Prostate gland (tissue), 1 donor: ENCODE results near the gene JPH3.

Experiments
- POLR2A ChIP-seq: fragments of 450-650 bp; IDR thresholded peaks from one replicate; pipeline ENCODE4 v1.6.1; 2016; ENCODE audit warnings: antibody characterized with exemption, mild to moderate bottlenecking
- POLR2AphosphoS5 ChIP-seq: sonication (generic); formaldehyde crosslinking; IDR thresholded peaks from one replicate; pipeline ENCODE4 v1.6.1; 2017; ENCODE audit warnings: antibody characterized with exemption

DNA sequence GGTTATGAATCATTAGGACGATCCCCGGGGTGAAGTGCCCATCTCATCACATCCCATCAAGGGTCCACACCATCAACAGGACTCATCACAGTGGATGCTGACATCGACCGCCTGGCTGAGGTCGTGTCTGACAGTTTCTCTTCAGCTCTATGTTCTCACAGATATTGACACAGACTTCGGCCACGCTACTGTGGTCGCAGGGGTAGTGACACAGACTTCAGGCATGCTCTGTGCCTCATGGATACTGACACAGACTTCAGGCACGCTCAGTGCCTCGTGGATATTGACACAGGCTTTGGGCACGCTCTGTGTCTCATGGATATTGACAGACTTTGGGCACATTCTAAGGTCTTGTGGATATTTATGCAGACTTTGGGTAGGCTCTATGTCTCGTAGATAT, 113.3 kb downstream of the JPH3 start:
- TF ChIP-seq POLR2A, result no peak
- no peak for TF ChIP-seq POLR2AphosphoS5
